ENCODE measurements around the gene THRB. TPM values are rescaled to one million over a fixed set of nuclear protein-coding genes. Genes with fewer than 3 reads are reported as not detected.

Gene THRB
- total RNA-seq, 4 donors from 2014 or later = 6.3 to 10.3 (median 8.5) TPM

DNA sequence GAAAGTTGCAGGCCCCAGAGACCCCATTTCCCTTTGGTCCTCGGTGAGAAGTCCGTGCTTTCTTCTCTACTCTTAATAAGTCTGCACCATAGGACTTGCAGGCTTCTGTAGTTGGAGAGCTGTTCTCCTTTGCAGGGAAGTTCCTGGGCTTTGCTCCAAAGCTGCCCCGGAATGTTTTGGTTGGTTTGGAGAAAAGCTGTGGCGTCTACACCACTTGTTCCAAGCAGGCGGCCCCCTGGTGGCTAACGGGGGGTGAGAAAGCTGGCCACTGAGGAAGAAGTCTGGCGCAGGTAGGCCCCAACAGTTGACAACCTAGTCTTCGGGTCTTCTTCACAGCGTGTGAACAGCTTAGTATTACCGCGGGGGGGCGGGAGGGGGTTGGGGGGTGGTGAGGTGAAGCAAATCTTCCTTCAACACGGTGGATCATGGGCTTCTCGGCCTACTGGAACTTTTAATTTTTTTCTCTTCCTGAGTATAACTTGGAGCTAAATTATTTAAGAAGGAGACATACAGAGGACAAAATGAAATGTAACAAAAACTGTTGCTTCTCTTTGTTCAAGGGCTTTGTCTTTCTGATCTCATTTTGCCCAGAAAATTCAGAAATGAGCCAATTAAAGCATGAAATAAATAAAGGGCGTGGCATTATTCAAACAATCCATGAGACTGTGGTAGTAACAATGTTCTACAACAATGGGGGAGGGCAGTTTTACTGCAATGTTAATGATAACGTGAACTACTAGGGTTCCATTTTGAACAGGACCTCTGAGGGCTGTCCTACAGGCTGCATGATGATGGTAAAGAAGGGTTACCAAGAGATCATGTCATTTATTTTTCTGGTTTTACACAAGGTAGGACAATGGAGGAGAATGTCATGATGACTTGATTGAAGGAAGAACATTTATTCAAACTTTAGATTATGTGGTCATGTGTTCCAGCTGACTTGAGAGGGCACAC, 2.2 kb upstream of the THRB start:
- DNase-seq (ENCODE audit: low spot score in 2 of 2) = peak; percentile 39 to 50
- TF ChIP-seq, protein P1, sequence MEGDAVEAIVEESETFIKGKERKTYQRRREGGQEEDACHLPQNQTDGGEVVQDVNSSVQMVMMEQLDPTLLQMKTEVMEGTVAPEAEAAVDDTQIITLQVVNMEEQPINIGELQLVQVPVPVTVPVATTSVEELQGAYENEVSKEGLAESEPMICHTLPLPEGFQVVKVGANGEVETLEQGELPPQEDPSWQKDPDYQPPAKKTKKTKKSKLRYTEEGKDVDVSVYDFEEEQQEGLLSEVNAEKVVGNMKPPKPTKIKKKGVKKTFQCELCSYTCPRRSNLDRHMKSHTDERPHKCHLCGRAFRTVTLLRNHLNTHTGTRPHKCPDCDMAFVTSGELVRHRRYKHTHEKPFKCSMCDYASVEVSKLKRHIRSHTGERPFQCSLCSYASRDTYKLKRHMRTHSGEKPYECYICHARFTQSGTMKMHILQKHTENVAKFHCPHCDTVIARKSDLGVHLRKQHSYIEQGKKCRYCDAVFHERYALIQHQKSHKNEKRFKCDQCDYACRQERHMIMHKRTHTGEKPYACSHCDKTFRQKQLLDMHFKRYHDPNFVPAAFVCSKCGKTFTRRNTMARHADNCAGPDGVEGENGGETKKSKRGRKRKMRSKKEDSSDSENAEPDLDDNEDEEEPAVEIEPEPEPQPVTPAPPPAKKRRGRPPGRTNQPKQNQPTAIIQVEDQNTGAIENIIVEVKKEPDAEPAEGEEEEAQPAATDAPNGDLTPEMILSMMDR (IDR thresholded peaks at IDR 0.05) = peak in 4 of 5 experiments; percentile 13 to 24 (median 20)
- TF ChIP-seq EP300 (IDR thresholded peaks at IDR 0.05) = no peak
- TF ChIP-seq POLR2A (IDR thresholded peaks at IDR 0.05) = no peak
- Histone ChIP-seq H3K36me3 (no peaks in the 10 kb centered on the region), H3K27me3 (peaks cover 0 to 11% of the 10 kb centered on the region in 2 donors), H3K27ac (no peak overlapping the region), H3K4me3 (no peak overlapping the region), H3K4me1 (peaks cover 0 to 29% (median 0%) of the 10 kb centered on the region in 4 donors), H3K9me3 (no peaks in the 10 kb centered on the region)
- 48 to 61% methylated on average over 16 of the region's 16 CpGs for WGBS, 2 donors

DNA sequence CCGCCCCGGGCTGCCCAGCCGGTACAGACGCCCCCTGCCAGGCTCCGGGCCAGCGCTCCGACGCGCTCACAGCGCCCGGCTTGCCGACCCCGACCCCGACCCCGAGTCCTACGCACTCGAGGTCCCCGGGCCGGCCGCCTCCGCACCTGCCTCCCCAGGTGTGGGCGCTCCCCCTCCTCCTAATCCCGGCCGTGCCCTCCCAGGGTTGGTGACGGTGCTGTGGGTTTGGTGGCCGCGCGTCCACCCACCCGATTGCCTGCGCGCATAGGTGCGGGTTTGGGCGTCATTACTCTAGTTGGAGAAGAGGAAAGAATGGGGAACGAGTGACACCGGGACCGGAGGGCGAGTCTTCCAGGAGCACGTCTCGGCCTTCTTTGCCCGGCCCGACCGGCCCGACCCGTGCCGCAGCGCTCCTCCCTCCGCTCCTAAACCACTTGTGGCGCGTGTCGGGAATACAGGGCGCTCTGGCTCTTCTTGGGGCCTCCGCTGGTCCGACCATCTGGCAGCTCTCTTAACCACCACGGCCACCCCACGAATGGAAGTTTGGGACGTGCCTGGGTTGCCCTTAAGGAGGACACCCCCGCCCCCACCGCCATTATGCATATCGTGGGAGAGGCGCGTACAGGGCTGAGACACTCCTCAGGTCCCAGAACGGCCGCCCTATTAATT, 810 bp upstream of the THRB start:
- Histone ChIP-seq H3K4me1 (peaks cover 0 to 31% (median 0%) of the 10 kb centered on the region in 4 donors), H3K27ac (peak overlapping the region; percentile 78 to 90 (median 86)), H3K4me3 (peak overlapping the region; percentile 60 to 77 (median 68)), H3K27me3 (peaks cover 0 to 11% of the 10 kb centered on the region in 2 donors), H3K36me3 (no peaks in the 10 kb centered on the region), H3K9me3 (no peaks in the 10 kb centered on the region)
- WGBS, 2 donors = 18 to 22% methylated on average over 28 to 45 of the region's 63 CpGs
- DNase-seq (ENCODE audit: low spot score in 2 of 2) = peak; percentile 16 to 24
- no peak for TF ChIP-seq POLR2A (IDR thresholded peaks at IDR 0.05)
- peak in 1 of 2 donors; percentile 17 for TF ChIP-seq EP300 (IDR thresholded peaks at IDR 0.05)
- TF ChIP-seq, protein P1 (IDR thresholded peaks at IDR 0.05) = peak in 3 of 5 experiments; percentile 2 to 21 (median 12)

DNA sequence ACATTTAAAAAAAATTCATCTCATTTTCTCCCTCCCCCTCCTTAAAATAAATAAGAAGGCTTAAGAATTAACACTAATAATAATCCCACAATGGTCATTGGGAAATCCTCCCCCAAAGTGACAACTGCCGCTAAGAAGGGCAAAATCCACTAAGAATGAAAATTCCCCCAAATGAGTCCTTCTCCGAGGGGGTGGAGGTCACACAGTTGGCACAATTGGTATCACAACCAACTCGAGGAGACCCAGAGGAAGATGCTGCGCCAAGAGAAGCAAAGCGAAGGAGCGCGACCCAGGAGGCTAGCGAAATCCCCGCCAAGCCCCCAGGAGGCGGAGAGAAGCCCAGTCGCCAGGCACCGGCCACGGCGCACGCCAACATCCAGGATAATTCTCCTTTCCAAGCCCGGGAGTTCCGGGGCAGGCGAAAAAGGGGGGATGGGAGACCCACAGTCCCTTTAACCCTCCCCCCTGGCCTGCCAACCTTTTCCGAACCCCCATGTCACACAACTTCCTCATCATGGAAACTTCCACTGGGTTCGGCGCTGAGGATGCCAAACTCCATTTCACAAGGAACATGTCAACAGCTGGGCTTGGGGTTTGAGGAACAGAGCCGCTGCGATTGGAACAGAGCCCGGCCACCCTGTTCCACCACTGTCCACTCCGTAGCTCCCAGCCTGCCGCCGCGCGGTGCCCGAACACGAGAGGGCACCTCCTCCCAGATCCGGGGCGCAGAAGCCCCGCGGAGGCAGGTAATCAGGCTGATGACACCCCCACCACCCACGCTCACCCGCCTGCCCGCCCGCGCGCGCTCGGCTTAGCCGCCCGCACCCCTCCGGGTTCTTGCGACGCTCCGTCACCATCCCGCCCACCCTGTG, 668 bp downstream of the THRB start:
- 1% methylated on average over 21 to 42 of the region's 50 CpGs for WGBS, 2 donors
- H3K27me3 ChIP-seq = peaks cover 0 to 11% of the 10 kb centered on the region in 2 donors
- DNase-seq (ENCODE audit: low spot score in 2 of 2) = peak; percentile 56 to 70
- H3K4me1 ChIP-seq = peaks cover 0 to 41% (median 0%) of the 10 kb centered on the region in 4 donors
- H3K36me3 ChIP-seq = no peaks in the 10 kb centered on the region
- peak overlapping the region; percentile 60 to 77 (median 68) for H3K4me3 ChIP-seq
- peak overlapping the region; percentile 78 to 90 (median 86) for H3K27ac ChIP-seq
- no peaks in the 10 kb centered on the region for H3K9me3 ChIP-seq
- TF ChIP-seq, protein P1 (IDR thresholded peaks at IDR 0.05) = peak in 1 of 5 experiments; percentile 15
- TF ChIP-seq EP300 (IDR thresholded peaks at IDR 0.05) (peak in 1 of 2 donors; percentile 34), POLR2A (IDR thresholded peaks at IDR 0.05) (peak in 1 of 2 donors; percentile 24)

DNA sequence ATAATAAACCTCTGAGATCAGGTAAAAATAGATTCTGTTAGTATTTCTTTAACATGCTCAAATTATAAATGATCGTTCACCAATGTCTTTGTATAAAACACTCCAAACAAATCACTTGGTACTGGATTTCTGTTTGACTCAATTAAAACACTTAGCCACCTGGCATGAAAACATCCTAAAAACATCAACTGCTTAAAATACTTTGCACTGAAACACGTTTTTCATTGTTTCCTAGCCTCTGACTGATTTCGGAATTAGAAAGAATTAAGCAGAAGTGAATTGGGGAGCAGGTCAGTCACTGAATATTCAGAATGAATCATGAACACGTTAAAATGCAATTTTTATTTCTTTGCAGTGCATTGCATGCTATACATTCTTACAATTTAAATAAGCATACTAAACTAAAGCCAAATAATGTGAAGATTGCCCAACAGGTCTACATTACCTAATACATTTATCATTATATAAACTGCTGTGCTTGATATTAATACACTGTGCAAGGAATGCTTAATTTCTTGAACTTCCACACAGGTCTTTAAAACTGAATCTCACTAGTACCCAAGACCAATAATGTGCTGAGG, 1.6 kb downstream of the THRB start:
- peaks cover 0 to 41% (median 0%) of the 10 kb centered on the region in 4 donors for H3K4me1 ChIP-seq
- no peak overlapping the region for H3K27ac ChIP-seq
- DNase-seq (ENCODE audit: low spot score in 2 of 2) = no peak

More for the DNA sequence above, 1.6 kb downstream of the THRB start:
- Histone ChIP-seq H3K36me3 (no peaks in the 10 kb centered on the region), H3K9me3 (no peaks in the 10 kb centered on the region), H3K4me3 (peak overlapping the region in 1 of 4 donors; percentile 73), H3K27me3 (peaks cover 0 to 11% of the 10 kb centered on the region in 2 donors)
- 48 to 49% methylated on average over 4 of the region's 4 CpGs for WGBS, 2 donors
- TF ChIP-seq, protein P1 (IDR thresholded peaks at IDR 0.05) = no peak
- TF ChIP-seq POLR2A (IDR thresholded peaks at IDR 0.05) (no peak), EP300 (IDR thresholded peaks at IDR 0.05) (no peak)
